H4 (cell line): ENCODE data around the gene SHF. TPM values are rescaled to one million over a fixed set of nuclear protein-coding genes. Genes with fewer than 3 reads are reported as not detected.

ENCODE experiments used
- DNase-seq: peaks from one replicate; pipeline ENCODE4 v3.0.0-alpha.2; 2015; ENCODE audit warnings: low spot score
- total RNA-seq: library from RNA; depleted of rRNA; stranded (reverse); fragments of >200 nt; shearing (Covaris generic); gene quantifications from 2 replicates; pipeline ENCODE4 v1.2.3, GENCODE V29; 2014; rRNA removed

The SHF gene
- total RNA-seq, 1 experiment from 2014 or later: 2.7 TPM

GRCh38 chr15:45128971-45129639 is 58.7 kb downstream of the SHF start:
- no peak for DNase-seq

- no peak for DNase-seq
Observed at GRCh38 chr15:45126535-45127158, 61.1 kb downstream of the SHF start.

- no peak for DNase-seq
Observed at GRCh38 chr15:45123397-45123796, 64.4 kb downstream of the SHF start.

GRCh38 chr15:45122719-45123118 is 65.0 kb downstream of the SHF start:
- DNase-seq: no peak

GRCh38 chr15:45121706-45122417 is 65.9 kb downstream of the SHF start:
- peak; percentile 56 for DNase-seq

GRCh38 chr15:45121020-45121419 is 66.7 kb downstream of the SHF start:
- DNase-seq: no peak

GRCh38 chr15:45120081-45120972 is 67.4 kb downstream of the SHF start:
- no peak for DNase-seq

GRCh38 chr15:45118996-45119395 is 68.8 kb downstream of the SHF start:
- no peak for DNase-seq

- peak; percentile 87 for DNase-seq
Observed at GRCh38 chr15:45118131-45118588, 69.6 kb downstream of the SHF start.

- DNase-seq: no peak
Observed at GRCh38 chr15:45117308-45118130, 70.2 kb downstream of the SHF start.

Other genes with a start within 250 kb of the SHF start
- gene TERB2, start 231.3 kb downstream of the SHF start, total RNA-seq: not detected in 2 replicates
- 38.8 and 41.2 TPM in 2 replicates for gene SORD, start 164.8 kb downstream of the SHF start, total RNA-seq
- 0.04 TPM in 1 of 2 replicates, not detected in the other for gene DUOX2, start 73.8 kb downstream of the SHF start, total RNA-seq
- not detected in 2 replicates for gene DUOXA2, start 73.6 kb downstream of the SHF start, total RNA-seq
- not detected in 2 replicates for gene DUOXA1, start 58.1 kb downstream of the SHF start, total RNA-seq
- not detected in 2 replicates for gene DUOX1, start 58.0 kb downstream of the SHF start, total RNA-seq
- gene SLC28A2, start 64.3 kb upstream of the SHF start, total RNA-seq: not detected in 2 replicates
- gene GATM, start 190.6 kb upstream of the SHF start, total RNA-seq: 0.78 and 1.2 TPM in 2 replicates